Tibial artery (tissue), 4 donors: ENCODE measurements around the gene CCDC157.

Experiments
- DNase-seq, 2 donors: peaks; one replicate each; pipeline ENCODE4 v3.0.0-alpha.2; 2019
- H3K27ac ChIP-seq, 2 donors: fragments of 200-600 bp; sonication (generic) in 1 of 2; 1 replicate in 1 of 2; 2 replicates in 1 of 2; pipeline ENCODE4 v1.5.1; 2018 to 2019; ENCODE audit warnings: mild to moderate bottlenecking in 1 of 2
- H3K27me3 ChIP-seq, 2 donors: fragments of 200-600 bp; sonication (generic) in 1 of 2; one replicate each; pipeline versions ENCODE4 v1.5.1 to v1.6.0; 2016 to 2019
- H3K36me3 ChIP-seq, 3 donors: fragments of 200-600 bp; sonication (generic) in 2 of 3; one replicate each; pipeline ENCODE4 v1.5.1; 2016 to 2019; ENCODE audit warnings: mild to moderate bottlenecking in 2 of 3
- H3K4me1 ChIP-seq, 4 donors: fragments of 200-600 bp; sonication (generic) in 2 of 4; 1 replicate in 3 of 4; 2 replicates in 1 of 4; pipeline ENCODE4 v1.5.1; 2016 to 2019
- H3K4me3 ChIP-seq, 2 donors: fragments of 200-600 bp; sonication (generic) in 1 of 2; 1 replicate in 1 of 2; 2 replicates in 1 of 2; pipeline ENCODE4 v1.5.1; 2018 to 2019; ENCODE audit warnings: mild to moderate bottlenecking in 2 of 2
- H3K9me3 ChIP-seq, 3 donors: fragments of 200-600 bp; sonication (generic) in 1 of 3; one replicate each; pipeline ENCODE4 v1.5.1; 2016 to 2019
- CTCF ChIP-seq, 2 experiments: fragments of 200-600 bp in 1 of 2; fragments of 450-650 bp in 1 of 2; IDR thresholded peaks; one replicate each; pipeline ENCODE4 v1.5.1; 2017 to 2019; ENCODE audit warnings: antibody characterized with exemption in 2 of 2, mild to moderate bottlenecking in 1 of 2, moderate library complexity in 1 of 2
- intact Hi-C: fragments of 100-400 bp; cut with DNase I; formaldehyde crosslinking; loops from one replicate; pipeline ENCODE4 v1.15.0; 2023; ENCODE audit warnings: low total_unique reads

CCDC157 gene

GRCh38 chr22:30425616-30426387, 69.0 kb downstream of the CCDC157 start, which contains the start of gene MTFP1:
MTFP1 (plus strand) TSS chr22:30425768; CDS start chr22:30425880, 112 bp downstream.
- DNase-seq: peak; percentile 49 to 79
- Histone ChIP-seq H3K4me3 (peak within 1 kb of the TSS; percentile 62 to 77), H3K27ac (peak within 1 kb of the TSS; percentile 94 to 96), H3K9me3 (no peaks in the 10 kb centered on the region), H3K36me3 (no peaks in the 10 kb centered on the region), H3K4me1 (peaks cover 3 to 51% (median 40%) of the 10 kb centered on the region in 4 donors), H3K27me3 (no peaks in the 10 kb centered on the region)
- intact Hi-C loops: no loop called here
- TF ChIP-seq CTCF (IDR thresholded peaks at IDR 0.05): no peak
